Type B pancreatic cell (in vitro differentiated cells): Measurements from ENCODE around the gene BAIAP2. TPM values are rescaled to one million over a fixed set of nuclear protein-coding genes. Genes with fewer than 3 reads are reported as not detected.

ENCODE experiments used
- DNase-seq: peaks from one replicate; pipeline ENCODE4 v3.0.0; 2021; ENCODE audit warnings: mixed read lengths; ENCODE audit not compliant: unreplicated experiment; ENCODE audit errors: extremely low spot score
- H3K27ac Mint-ChIP-seq: 2 replicates; pipeline ENCODE4 v1.8.0; 2021; ENCODE audit warnings: mild to moderate bottlenecking, mixed read lengths
- H3K27me3 Mint-ChIP-seq: 2 replicates; pipeline ENCODE4 v1.8.0; 2021; ENCODE audit warnings: mixed read lengths
- H3K36me3 Mint-ChIP-seq: 2 replicates; pipeline ENCODE4 v1.8.0; 2021; ENCODE audit warnings: mixed read lengths
- H3K4me1 Mint-ChIP-seq: one replicate; pipeline ENCODE4 v1.8.0; 2021; ENCODE audit warnings: mixed read lengths; ENCODE audit not compliant: unreplicated experiment
- H3K4me3 Mint-ChIP-seq: 2 replicates; pipeline ENCODE4 v1.8.0; 2021; ENCODE audit warnings: mild to moderate bottlenecking, mixed read lengths
- H3K9me3 Mint-ChIP-seq: 2 replicates; pipeline ENCODE4 v1.8.0; 2021; ENCODE audit warnings: mixed read lengths
- total RNA-seq: library from RNA; stranded (reverse); gene quantifications from 2 replicates; pipeline ENCODE4 v1.2.1, GENCODE V29; 2021; ENCODE audit warnings: low replicate concordance
- TF ChIP-seq, protein P1 (sequence below): fragments of 200-600 bp; sonication (generic); conservative IDR thresholded peaks from 2 replicates; pipeline ENCODE4 v1.5.0; 2021; ENCODE audit warnings: antibody characterized with exemption, mild to moderate bottlenecking

Gene BAIAP2
- total RNA-seq, 1 donor from 2014 or later = 62.7 TPM

DNA sequence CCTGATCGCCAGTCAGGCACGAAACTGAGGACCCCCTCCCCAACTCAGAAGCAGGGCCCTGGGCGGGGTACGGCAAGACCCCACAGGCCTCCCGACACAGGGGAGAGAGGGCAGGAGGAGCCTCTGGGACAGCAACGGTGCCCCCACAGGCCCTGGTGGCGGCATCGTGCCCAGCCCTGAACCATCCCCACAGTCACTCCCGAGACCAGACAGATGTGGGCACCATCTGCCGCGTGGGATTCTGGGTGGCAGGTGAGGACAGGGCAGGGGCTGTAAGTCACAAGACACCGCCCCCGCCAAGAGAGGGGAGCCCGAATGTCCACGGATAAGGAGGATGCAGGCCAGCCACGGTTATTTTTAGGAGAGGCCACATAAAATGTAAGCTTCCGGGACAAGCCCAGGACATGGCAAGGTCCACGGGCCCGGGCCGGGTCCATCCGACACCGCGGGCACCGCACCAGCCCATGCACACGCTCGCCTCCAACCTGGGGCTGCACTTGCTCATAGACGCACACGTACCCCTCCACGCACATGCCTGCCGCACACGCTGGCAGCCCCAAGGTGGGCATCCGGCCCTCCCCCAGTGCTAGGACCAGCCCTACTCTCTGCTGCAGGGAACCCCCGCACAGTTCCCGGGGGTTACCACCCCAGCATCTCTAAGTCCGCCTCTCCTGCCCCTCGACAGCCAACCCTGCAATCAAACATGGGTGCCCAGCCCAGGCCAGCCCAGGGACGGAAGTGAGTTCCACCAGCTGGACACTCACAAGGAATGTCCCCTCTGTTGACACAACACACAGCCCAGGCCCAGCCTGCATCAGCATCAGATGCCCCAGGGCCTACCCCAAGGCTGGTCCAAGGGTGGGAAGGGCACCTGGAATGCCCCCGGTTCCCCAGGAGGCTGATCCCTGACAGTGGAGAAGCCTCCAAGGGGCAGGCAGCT is 122.2 kb downstream of the BAIAP2 start:
- no peak overlapping the region for H3K4me3 Mint-ChIP-seq
- H3K27ac Mint-ChIP-seq = no peak overlapping the region
- no peaks in the 10 kb centered on the region for H3K4me1 Mint-ChIP-seq
- TF ChIP-seq, protein P1, sequence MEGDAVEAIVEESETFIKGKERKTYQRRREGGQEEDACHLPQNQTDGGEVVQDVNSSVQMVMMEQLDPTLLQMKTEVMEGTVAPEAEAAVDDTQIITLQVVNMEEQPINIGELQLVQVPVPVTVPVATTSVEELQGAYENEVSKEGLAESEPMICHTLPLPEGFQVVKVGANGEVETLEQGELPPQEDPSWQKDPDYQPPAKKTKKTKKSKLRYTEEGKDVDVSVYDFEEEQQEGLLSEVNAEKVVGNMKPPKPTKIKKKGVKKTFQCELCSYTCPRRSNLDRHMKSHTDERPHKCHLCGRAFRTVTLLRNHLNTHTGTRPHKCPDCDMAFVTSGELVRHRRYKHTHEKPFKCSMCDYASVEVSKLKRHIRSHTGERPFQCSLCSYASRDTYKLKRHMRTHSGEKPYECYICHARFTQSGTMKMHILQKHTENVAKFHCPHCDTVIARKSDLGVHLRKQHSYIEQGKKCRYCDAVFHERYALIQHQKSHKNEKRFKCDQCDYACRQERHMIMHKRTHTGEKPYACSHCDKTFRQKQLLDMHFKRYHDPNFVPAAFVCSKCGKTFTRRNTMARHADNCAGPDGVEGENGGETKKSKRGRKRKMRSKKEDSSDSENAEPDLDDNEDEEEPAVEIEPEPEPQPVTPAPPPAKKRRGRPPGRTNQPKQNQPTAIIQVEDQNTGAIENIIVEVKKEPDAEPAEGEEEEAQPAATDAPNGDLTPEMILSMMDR = no peak
- H3K9me3 Mint-ChIP-seq = no peaks in the 10 kb centered on the region
- no peaks in the 10 kb centered on the region for H3K36me3 Mint-ChIP-seq
- no peaks in the 10 kb centered on the region for H3K27me3 Mint-ChIP-seq
- DNase-seq = no peak

DNA sequence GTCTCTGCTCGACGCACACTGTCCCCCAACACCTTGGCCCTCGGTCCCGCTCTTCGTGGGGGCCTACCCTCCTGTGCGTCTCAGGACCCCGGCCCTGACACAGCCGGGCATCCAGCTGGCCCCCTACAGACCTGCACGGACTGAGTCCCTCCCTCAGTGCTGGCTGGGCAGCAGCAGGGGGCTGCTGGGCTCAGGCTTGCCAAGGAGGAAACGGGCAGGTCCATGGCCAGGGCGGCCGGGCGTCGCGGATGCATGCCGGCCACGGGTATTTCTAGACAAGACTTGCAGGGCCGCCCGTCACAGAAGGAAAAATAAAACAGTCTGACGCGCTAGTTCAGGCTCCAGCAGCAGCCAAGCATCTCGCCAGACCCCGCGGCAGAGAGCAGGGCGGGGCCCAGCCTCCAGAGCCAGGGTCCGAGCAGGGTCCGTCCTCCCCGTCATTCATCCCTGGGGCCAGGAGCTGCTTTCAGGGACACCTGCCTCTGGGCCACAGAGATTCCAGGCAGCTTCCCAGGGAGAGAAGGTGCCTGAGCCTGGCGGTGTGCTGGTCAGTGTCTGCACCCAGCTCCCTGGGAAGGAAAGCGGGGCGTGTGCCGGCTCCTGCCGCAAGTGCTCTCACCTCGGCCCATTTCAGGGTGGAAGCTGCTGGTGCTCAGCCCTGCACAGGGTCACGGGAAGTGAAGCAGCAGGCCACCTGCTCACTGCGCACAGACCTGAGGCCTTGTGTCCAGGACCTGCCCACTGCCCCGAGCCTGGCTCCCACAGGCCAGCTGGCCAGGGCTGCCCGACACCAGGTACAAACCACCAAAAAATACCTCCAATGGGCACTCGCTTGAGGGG is 123.1 kb downstream of the BAIAP2 start:
- Mint-ChIP-seq H3K27ac (no peak overlapping the region), H3K9me3 (no peaks in the 10 kb centered on the region), H3K4me3 (no peak overlapping the region), H3K4me1 (no peaks in the 10 kb centered on the region), H3K27me3 (no peaks in the 10 kb centered on the region), H3K36me3 (no peaks in the 10 kb centered on the region)
- TF ChIP-seq, protein P1 = no peak
- no peak for DNase-seq

DNA sequence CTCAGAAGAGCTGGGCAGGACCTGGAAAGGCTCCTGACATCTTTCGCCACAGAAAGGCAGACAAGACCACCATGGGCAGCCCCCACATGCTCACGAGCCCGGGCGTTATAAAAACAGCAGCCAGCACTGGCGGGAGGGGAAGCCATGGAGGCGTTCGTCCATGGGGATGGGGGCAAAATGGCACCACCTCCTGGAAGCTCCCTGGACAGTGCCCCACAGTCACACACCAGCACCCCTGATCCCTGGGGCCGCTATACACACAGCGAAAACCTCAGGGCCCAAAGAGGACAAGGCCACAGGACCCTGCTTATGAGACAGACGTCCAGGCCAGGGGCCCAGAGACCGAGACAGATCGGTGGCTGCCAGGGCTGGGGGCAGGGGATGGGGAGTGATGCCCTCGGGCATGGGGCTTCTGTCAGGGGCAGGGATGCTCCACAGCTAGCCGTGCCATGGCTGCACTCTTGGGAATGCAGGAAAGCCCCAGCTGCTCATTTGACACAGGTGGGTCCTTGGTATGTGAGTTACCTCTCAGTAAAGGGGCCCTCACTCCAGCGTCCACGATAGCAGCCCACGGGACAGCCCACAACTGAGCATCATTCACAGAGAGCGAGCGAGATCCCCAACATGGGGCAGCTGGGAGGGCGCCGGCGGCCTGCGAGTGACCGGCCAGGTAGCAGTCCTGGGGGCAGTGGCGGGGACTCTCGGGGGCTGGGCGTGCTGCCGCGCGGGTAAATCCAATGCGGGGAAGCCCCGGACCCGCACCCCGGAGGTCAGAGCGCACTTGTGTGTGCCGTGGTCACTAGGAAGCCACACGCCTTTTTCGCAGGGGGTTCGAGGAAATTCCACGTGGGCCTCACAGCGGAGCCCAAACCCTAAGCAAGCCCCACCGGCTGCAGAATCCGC is 124.0 kb downstream of the BAIAP2 start:
- H3K4me3 Mint-ChIP-seq = no peak overlapping the region
- no peaks in the 10 kb centered on the region for H3K27me3 Mint-ChIP-seq
- H3K27ac Mint-ChIP-seq = no peak overlapping the region
- H3K4me1 Mint-ChIP-seq = no peaks in the 10 kb centered on the region
- TF ChIP-seq, protein P1 = no peak
- H3K9me3 Mint-ChIP-seq = no peaks in the 10 kb centered on the region
- no peaks in the 10 kb centered on the region for H3K36me3 Mint-ChIP-seq
- no peak for DNase-seq

DNA sequence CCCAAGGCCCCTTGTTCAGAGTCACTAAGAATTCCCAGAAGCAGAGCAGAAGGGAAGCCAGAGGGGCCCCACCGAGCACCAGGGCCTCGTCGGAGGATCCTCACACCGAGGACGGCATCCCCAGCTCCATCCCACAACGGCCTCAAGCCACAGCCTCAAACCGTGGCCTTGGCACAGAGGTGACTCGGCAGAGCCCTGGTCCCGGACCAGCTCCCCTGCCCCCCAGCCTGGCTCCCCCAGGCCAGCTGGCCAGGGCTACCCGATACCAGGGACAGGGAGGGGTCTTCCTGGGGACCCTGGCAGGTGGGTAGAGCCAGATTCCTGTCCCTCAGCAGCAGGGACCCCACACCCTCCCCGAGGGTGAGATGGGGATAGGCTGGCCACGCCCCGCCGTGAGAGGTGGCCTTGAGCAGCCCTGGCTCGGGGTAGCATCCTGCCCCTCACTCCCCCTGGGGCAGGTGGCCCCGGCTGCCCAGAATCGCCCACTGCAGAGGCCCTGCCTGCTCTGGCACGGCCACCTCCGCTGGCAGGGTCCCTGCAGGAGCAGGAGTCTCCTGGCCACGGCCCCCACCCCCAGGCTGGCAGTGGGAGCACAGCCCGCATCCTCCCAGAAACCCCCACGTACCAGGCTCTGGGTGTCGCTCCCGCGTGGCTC is 124.8 kb downstream of the BAIAP2 start:
- DNase-seq = no peak
- TF ChIP-seq, protein P1 = no peak
- H3K36me3 Mint-ChIP-seq = no peaks in the 10 kb centered on the region
- H3K4me1 Mint-ChIP-seq = no peaks in the 10 kb centered on the region
- no peaks in the 10 kb centered on the region for H3K27me3 Mint-ChIP-seq
- no peak overlapping the region for H3K4me3 Mint-ChIP-seq
- H3K9me3 Mint-ChIP-seq = no peaks in the 10 kb centered on the region
- no peak overlapping the region for H3K27ac Mint-ChIP-seq

DNA sequence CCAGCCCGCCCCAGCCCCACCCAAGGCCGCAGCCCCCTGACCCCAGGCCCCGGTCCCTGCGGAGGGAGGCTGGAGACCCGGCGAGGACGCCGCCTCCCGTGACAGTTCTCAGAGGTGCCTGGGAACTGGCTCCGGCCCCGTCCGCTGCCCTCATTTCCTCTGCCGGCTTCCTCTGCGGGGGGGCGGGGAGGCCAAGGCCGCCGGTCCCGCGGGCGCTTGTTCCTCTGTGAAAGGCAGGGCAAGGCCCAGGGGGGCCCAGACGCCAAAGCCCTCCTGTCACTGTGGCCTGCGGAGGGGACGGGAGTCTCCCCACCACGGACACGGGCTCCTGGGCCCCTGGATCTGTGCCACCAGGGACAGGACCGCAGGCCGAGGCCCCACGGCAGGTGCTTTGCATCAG is 125.4 kb downstream of the BAIAP2 start:
- TF ChIP-seq, protein P1 = no peak
- Mint-ChIP-seq H3K27me3 (no peaks in the 10 kb centered on the region), H3K27ac (no peak overlapping the region), H3K4me1 (no peaks in the 10 kb centered on the region), H3K9me3 (no peaks in the 10 kb centered on the region), H3K4me3 (no peak overlapping the region), H3K36me3 (no peaks in the 10 kb centered on the region)
- DNase-seq = no peak
